DND-41 (cell line): ENCODE measurements around the gene PLA2G4A.

ENCODE experiments used
- ATAC-seq: fragments of 200-7000 bp; cut with Tn5 transposase; 3 replicates; pipeline ENCODE4 v1.9.1; 2021; ENCODE audit warnings: low read depth; ENCODE audit not compliant: insufficient read depth
- DNase-seq: peaks from one replicate; pipeline ENCODE4 v3.0.0-alpha.2; 2020
- H2AFZ ChIP-seq: 2 replicates; pipeline ENCODE4 v1.6.0; 2012; ENCODE audit warnings: low read depth, low read length
- H3K27ac ChIP-seq: 2 replicates; pipeline ENCODE4 v1.5.1; 2012; ENCODE audit warnings: low read length, inconsistent platforms
- H3K27me3 ChIP-seq: fragments of 200-600 bp; sonication (generic); 2 replicates; pipeline ENCODE4 v1.6.0; 2012; ENCODE audit warnings: low read length, mild to moderate bottlenecking, inconsistent platforms; ENCODE audit not compliant: insufficient read depth, poor library complexity
- H3K36me3 ChIP-seq: 2 replicates; pipeline ENCODE4 v1.5.1; 2012; ENCODE audit warnings: low read length, inconsistent platforms; ENCODE audit not compliant: insufficient read depth
- H3K4me1 ChIP-seq: 2 replicates; pipeline ENCODE4 v1.5.1; 2012; ENCODE audit warnings: mild to moderate bottlenecking, low read length; ENCODE audit not compliant: insufficient read depth
- H3K4me2 ChIP-seq: 2 replicates; pipeline ENCODE4 v1.6.0; 2012; ENCODE audit warnings: mild to moderate bottlenecking, moderate library complexity, low read length, inconsistent platforms; ENCODE audit not compliant: insufficient read depth
- H3K4me3 ChIP-seq, 2 experiments: fragments of 200-600 bp in 1 of 2; shearing (Covaris generic) in 1 of 2; 2 replicates each; pipeline ENCODE4 v1.5.1; 2012 to 2016; ENCODE audit warnings: inconsistent platforms in 2 of 2, low read length in 2 of 2, mild to moderate bottlenecking in 2 of 2, low read depth in 1 of 2, moderate library complexity in 1 of 2
- H3K79me2 ChIP-seq: 2 replicates; pipeline ENCODE4 v1.6.0; 2012; ENCODE audit warnings: low read length, inconsistent platforms; ENCODE audit not compliant: insufficient read depth
- H3K9ac ChIP-seq: 2 replicates; pipeline ENCODE4 v1.6.0; 2012; ENCODE audit warnings: low read depth, mild to moderate bottlenecking, inconsistent platforms, low read length, moderate library complexity
- H3K9me3 ChIP-seq: 2 replicates; pipeline ENCODE4 v1.5.1; 2012; ENCODE audit warnings: low read length, moderate library complexity, mild to moderate bottlenecking, inconsistent platforms; ENCODE audit not compliant: insufficient read depth, severe bottlenecking
- H4K20me1 ChIP-seq: 2 replicates; pipeline ENCODE4 v1.6.0; 2012; ENCODE audit warnings: low read length; ENCODE audit not compliant: insufficient read depth
- CTCF ChIP-seq: IDR thresholded peaks from 2 replicates; pipeline ENCODE4 v1.5.1; 2012; ENCODE audit warnings: borderline replicate concordance, low read length, moderate library complexity, mild to moderate bottlenecking; ENCODE audit not compliant: poor library complexity, severe bottlenecking; ENCODE audit errors: extremely low read depth
- EZH2 ChIP-seq: IDR thresholded peaks from 3 replicates; pipeline ENCODE4 v1.6.1; 2012; ENCODE audit warnings: borderline replicate concordance, low read depth, mild to moderate bottlenecking, moderate library complexity, low read length, inconsistent platforms; ENCODE audit not compliant: severe bottlenecking

PLA2G4A gene

GRCh38 chr1:186807163-186807562 is 21.6 kb upstream of the PLA2G4A start:
- Histone ChIP-seq H4K20me1 (no peaks in the 10 kb centered on the region), H3K9me3 (no peaks in the 10 kb centered on the region), H3K4me2 (no peak overlapping the region), H3K4me3 (no peak overlapping the region), H3K79me2 (no peaks in the 10 kb centered on the region), H3K27me3 (no peaks in the 10 kb centered on the region), H3K4me1 (no peaks in the 10 kb centered on the region), H3K36me3 (no peaks in the 10 kb centered on the region), H2AFZ (no peak overlapping the region), H3K27ac (no peak overlapping the region), H3K9ac (no peak overlapping the region)
- DNase-seq (no peak), ATAC-seq (no peak)
- TF ChIP-seq EZH2 (no peak), CTCF (no peak)

GRCh38 chr1:186811892-186812291 is 16.9 kb upstream of the PLA2G4A start:
- H4K20me1 ChIP-seq: no peaks in the 10 kb centered on the region
- DNase-seq: no peak

GRCh38 chr1:186812570-186812969 is 16.2 kb upstream of the PLA2G4A start:
- ATAC-seq: no peak
- Histone ChIP-seq H3K27me3 (no peaks in the 10 kb centered on the region), H3K9ac (no peak overlapping the region), H3K27ac (no peak overlapping the region), H3K4me3 (no peak overlapping the region), H3K9me3 (no peaks in the 10 kb centered on the region), H3K79me2 (no peaks in the 10 kb centered on the region), H3K4me1 (no peaks in the 10 kb centered on the region), H3K36me3 (no peaks in the 10 kb centered on the region), H4K20me1 (no peaks in the 10 kb centered on the region), H2AFZ (no peak overlapping the region), H3K4me2 (no peak overlapping the region)
- TF ChIP-seq EZH2 (no peak), CTCF (no peak)
- DNase-seq: no peak

More at GRCh38 chr1:186811892-186812291, 16.9 kb upstream of the PLA2G4A start:
- H3K79me2 ChIP-seq: no peaks in the 10 kb centered on the region
- H3K4me3 ChIP-seq: no peak overlapping the region
- no peak overlapping the region for H3K27ac ChIP-seq
- H3K4me1 ChIP-seq: no peaks in the 10 kb centered on the region
- H3K27me3 ChIP-seq: no peaks in the 10 kb centered on the region
- ATAC-seq: no peak
- TF ChIP-seq CTCF (no peak), EZH2 (no peak)
- H3K9ac ChIP-seq: no peak overlapping the region
- no peak overlapping the region for H2AFZ ChIP-seq
- no peaks in the 10 kb centered on the region for H3K9me3 ChIP-seq
- H3K4me2 ChIP-seq: no peak overlapping the region
- H3K36me3 ChIP-seq: no peaks in the 10 kb centered on the region

GRCh38 chr1:186813420-186813819 is 15.3 kb upstream of the PLA2G4A start:
- no peaks in the 10 kb centered on the region for H3K9me3 ChIP-seq
- no peak overlapping the region for H2AFZ ChIP-seq
- H3K27ac ChIP-seq: no peak overlapping the region
- no peak overlapping the region for H3K4me2 ChIP-seq
- no peaks in the 10 kb centered on the region for H3K27me3 ChIP-seq
- no peaks in the 10 kb centered on the region for H3K79me2 ChIP-seq
- no peaks in the 10 kb centered on the region for H4K20me1 ChIP-seq
- H3K9ac ChIP-seq: no peak overlapping the region
- TF ChIP-seq CTCF: no peak
- H3K4me1 ChIP-seq: no peaks in the 10 kb centered on the region
- ATAC-seq (no peak), DNase-seq (no peak)
- no peaks in the 10 kb centered on the region for H3K36me3 ChIP-seq
- no peak overlapping the region for H3K4me3 ChIP-seq
